Measurements from ENCODE around the gene ENPP7.

The ENPP7 gene

DNA sequence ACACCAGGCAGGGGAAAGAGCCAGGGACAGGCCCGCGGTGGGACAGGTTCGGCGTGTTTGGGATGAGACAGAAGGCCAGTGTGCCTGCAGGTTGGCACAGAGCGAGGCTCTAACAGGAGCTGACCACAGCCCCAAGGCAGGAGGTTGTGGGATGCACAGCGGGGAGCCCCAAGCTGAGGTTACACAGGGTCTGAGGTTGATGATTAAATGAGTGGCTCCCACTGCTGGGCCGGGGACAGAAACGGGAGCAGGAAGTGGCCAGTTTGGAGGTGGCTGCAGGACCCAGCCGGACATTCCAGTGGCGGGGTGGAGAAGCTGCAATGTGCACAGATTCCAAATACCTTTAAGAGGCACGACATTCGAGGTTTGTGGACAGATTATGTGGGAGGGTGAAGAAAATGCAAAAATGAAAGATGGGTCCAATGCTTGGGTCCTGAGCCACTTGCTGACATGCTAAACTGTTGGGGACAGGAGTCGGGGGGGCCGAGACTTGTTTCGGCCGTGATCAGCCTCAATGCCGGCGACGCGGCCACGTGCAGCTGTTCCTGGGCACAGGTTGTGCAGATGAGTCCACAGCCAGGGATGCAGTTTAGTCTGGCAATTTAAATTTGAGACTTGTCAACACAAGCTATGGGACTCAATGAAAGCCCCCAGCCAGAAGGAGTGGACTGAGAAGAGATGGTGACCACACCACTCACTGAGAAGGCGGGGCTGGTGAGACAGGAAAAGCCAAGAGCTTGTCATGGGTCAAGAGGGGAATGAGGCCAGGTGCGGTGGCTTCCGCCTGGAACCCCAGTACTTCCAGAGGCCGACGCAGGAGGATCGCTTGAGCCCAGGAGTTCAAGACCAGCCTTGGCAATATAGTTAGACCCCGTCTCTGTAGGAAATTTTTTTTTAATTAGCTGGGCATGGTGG, 8.7 kb downstream of the ENPP7 start:
- Histone ChIP-seq H3K36me3 (ENCODE audit: low read length) (no peaks in the 10 kb centered on the region), H3F3A (ENCODE audit: insufficient read depth) (no peaks in the 10 kb centered on the region), H2AFZ (ENCODE audit: low read depth, low read length, severe bottlenecking) (no peak overlapping the region), H3K9me2 (replicated peaks; ENCODE audit: insufficient read depth, low read length) (no peaks in the 10 kb centered on the region), H3K27ac (ENCODE audit: low read depth, low read length) (no peak overlapping the region), H3K9me3 (ENCODE audit: insufficient read depth, low read length) (no peaks in the 10 kb centered on the region), H3K79me2 (ENCODE audit: insufficient read depth, low read length) (no peaks in the 10 kb centered on the region), H3K4me3 (ENCODE audit: insufficient read depth, low read length, poor library complexity, severe bottlenecking) (no peak overlapping the region), H3K4me2 (ENCODE audit: low read depth, low read length, poor library complexity, severe bottlenecking) (no peak overlapping the region), H3K27me3 (ENCODE audit: low read length) (no peaks in the 10 kb centered on the region), H3K9ac (ENCODE audit: low read length) (no peak overlapping the region), H4K20me1 (ENCODE audit: low read depth, low read length) (no peaks in the 10 kb centered on the region)
- TF ChIP-seq, protein P1, sequence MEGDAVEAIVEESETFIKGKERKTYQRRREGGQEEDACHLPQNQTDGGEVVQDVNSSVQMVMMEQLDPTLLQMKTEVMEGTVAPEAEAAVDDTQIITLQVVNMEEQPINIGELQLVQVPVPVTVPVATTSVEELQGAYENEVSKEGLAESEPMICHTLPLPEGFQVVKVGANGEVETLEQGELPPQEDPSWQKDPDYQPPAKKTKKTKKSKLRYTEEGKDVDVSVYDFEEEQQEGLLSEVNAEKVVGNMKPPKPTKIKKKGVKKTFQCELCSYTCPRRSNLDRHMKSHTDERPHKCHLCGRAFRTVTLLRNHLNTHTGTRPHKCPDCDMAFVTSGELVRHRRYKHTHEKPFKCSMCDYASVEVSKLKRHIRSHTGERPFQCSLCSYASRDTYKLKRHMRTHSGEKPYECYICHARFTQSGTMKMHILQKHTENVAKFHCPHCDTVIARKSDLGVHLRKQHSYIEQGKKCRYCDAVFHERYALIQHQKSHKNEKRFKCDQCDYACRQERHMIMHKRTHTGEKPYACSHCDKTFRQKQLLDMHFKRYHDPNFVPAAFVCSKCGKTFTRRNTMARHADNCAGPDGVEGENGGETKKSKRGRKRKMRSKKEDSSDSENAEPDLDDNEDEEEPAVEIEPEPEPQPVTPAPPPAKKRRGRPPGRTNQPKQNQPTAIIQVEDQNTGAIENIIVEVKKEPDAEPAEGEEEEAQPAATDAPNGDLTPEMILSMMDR (IDR thresholded peaks at IDR 0.05; ENCODE audit: insufficient read depth, low read length, poor library complexity, severe bottlenecking) = no peak
- no peak for TF ChIP-seq EZH2phosphoT487 (conservative IDR thresholded peaks at IDR 0.05; ENCODE audit: low read length)

DNA sequence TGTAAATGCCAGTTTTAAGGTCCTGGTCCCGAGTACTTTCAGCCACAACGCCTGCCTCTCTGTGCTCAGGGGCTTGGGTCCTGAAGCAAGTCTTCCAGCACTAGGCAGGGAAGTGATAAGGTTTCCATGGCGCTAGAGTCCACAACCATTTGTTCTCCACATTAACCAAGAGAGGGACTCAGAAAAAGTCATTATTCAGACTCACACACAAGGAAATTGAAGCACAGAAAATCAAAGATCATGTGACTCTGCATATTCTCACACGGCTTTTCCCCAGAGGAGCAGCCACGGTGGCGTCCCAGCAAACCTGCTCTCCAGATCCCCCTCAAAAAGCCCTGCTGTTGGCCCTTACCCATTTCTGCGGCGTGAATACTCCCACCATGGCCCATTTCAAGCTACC, 9.7 kb downstream of the ENPP7 start:
- no peaks in the 10 kb centered on the region for H3F3A ChIP-seq (ENCODE audit: insufficient read depth)
- no peaks in the 10 kb centered on the region for H3K9me2 ChIP-seq (replicated peaks; ENCODE audit: insufficient read depth, low read length)
- no peaks in the 10 kb centered on the region for H3K36me3 ChIP-seq (ENCODE audit: low read length)
- no peak overlapping the region for H2AFZ ChIP-seq (ENCODE audit: low read depth, low read length, severe bottlenecking)
- H3K27me3 ChIP-seq (ENCODE audit: low read length) = no peaks in the 10 kb centered on the region
- no peaks in the 10 kb centered on the region for H3K9me3 ChIP-seq (ENCODE audit: insufficient read depth, low read length)
- no peak overlapping the region for H3K4me3 ChIP-seq (ENCODE audit: insufficient read depth, low read length, poor library complexity, severe bottlenecking)
- H3K9ac ChIP-seq (ENCODE audit: low read length) = no peak overlapping the region
- H3K79me2 ChIP-seq (ENCODE audit: insufficient read depth, low read length) = no peaks in the 10 kb centered on the region
- TF ChIP-seq, protein P1 (IDR thresholded peaks at IDR 0.05; ENCODE audit: insufficient read depth, low read length, poor library complexity, severe bottlenecking) = no peak
- no peak for TF ChIP-seq EZH2phosphoT487 (conservative IDR thresholded peaks at IDR 0.05; ENCODE audit: low read length)
- no peak overlapping the region for H3K4me2 ChIP-seq (ENCODE audit: low read depth, low read length, poor library complexity, severe bottlenecking)
- no peak overlapping the region for H3K27ac ChIP-seq (ENCODE audit: low read depth, low read length)
- no peaks in the 10 kb centered on the region for H4K20me1 ChIP-seq (ENCODE audit: low read depth, low read length)

DNA sequence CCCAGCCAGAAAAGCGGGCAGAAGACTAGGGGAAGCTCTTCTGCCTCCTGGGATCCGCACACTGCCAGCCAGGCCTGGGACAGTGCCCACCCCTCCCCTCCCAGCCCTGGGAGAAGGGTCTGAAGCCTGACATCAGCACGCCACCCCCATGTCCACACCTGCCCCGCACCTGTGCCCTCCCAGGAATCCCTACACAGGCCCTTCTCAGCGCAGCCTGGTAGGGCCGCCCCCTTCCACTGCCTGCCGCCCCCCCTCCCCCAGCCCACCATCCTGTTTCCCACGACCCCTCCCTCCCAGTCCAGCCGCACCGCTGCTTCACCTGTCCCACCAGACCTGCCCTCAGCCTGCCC, 10.6 kb downstream of the ENPP7 start:
- no peak overlapping the region for H3K4me2 ChIP-seq (ENCODE audit: low read depth, low read length, poor library complexity, severe bottlenecking)
- H3K9ac ChIP-seq (ENCODE audit: low read length) = no peak overlapping the region
- no peak overlapping the region for H2AFZ ChIP-seq (ENCODE audit: low read depth, low read length, severe bottlenecking)
- H4K20me1 ChIP-seq (ENCODE audit: low read depth, low read length) = no peaks in the 10 kb centered on the region
- no peak overlapping the region for H3K4me3 ChIP-seq (ENCODE audit: insufficient read depth, low read length, poor library complexity, severe bottlenecking)
- no peak for TF ChIP-seq EZH2phosphoT487 (conservative IDR thresholded peaks at IDR 0.05; ENCODE audit: low read length)
- TF ChIP-seq, protein P1 (IDR thresholded peaks at IDR 0.05; ENCODE audit: insufficient read depth, low read length, poor library complexity, severe bottlenecking) = no peak
- no peaks in the 10 kb centered on the region for H3K9me2 ChIP-seq (replicated peaks; ENCODE audit: insufficient read depth, low read length)
- H3K27me3 ChIP-seq (ENCODE audit: low read length) = no peaks in the 10 kb centered on the region
- H3K36me3 ChIP-seq (ENCODE audit: low read length) = no peaks in the 10 kb centered on the region
- H3K9me3 ChIP-seq (ENCODE audit: insufficient read depth, low read length) = no peaks in the 10 kb centered on the region
- H3K27ac ChIP-seq (ENCODE audit: low read depth, low read length) = no peak overlapping the region
- H3F3A ChIP-seq (ENCODE audit: insufficient read depth) = no peaks in the 10 kb centered on the region
- H3K79me2 ChIP-seq (ENCODE audit: insufficient read depth, low read length) = no peaks in the 10 kb centered on the region
